GM19372 (cell line): ENCODE measurements around the gene COL6A1.
"Not testable (repeated sequence)": the region's sequence is repeated elsewhere in the genome, so short reads cannot be mapped to it uniquely, and the experiment has no call there.

ENCODE experiments used
- ATAC-seq: cut with Tn5 transposase; IDR thresholded peaks from one replicate; pipeline ENCODE4 v1.9.1; 2021; ENCODE audit warnings: mild to moderate bottlenecking, low read depth, moderate library complexity; ENCODE audit not compliant: unreplicated experiment

COL6A1 gene

GRCh38 chr21:46002841-46003574, 21.4 kb downstream of the COL6A1 start:
- no peak for ATAC-seq

- ATAC-seq: no peak
Measured at GRCh38 chr21:46003575-46004007, 22.0 kb downstream of the COL6A1 start.

GRCh38 chr21:46004168-46004861, 22.7 kb downstream of the COL6A1 start:
- ATAC-seq: no peak

GRCh38 chr21:46005081-46005480, 23.5 kb downstream of the COL6A1 start:
- ATAC-seq: no peak

- ATAC-seq: no peak
Measured at GRCh38 chr21:46005481-46005881, 23.9 kb downstream of the COL6A1 start.

- not testable (repeated sequence) for ATAC-seq
Measured at GRCh38 chr21:46005894-46006546, 24.4 kb downstream of the COL6A1 start.

GRCh38 chr21:46006547-46007491, 25.2 kb downstream of the COL6A1 start:
- ATAC-seq: no peak

- no peak for ATAC-seq
Measured at GRCh38 chr21:46007492-46007868, 25.9 kb downstream of the COL6A1 start.

- ATAC-seq: no peak
Measured at GRCh38 chr21:46008893-46009621, 27.5 kb downstream of the COL6A1 start.

GRCh38 chr21:46009951-46010705, 28.6 kb downstream of the COL6A1 start:
- ATAC-seq: no peak

GRCh38 chr21:46011267-46011967, 29.8 kb downstream of the COL6A1 start:
- ATAC-seq: no peak

GRCh38 chr21:46012154-46012553, 30.6 kb downstream of the COL6A1 start:
- no peak for ATAC-seq

GRCh38 chr21:46014828-46015227, 33.3 kb downstream of the COL6A1 start:
- no peak for ATAC-seq

GRCh38 chr21:46017148-46017547, 35.6 kb downstream of the COL6A1 start:
- no peak for ATAC-seq

- no peak for ATAC-seq
Measured at GRCh38 chr21:46017695-46018094, 36.1 kb downstream of the COL6A1 start.

- ATAC-seq: no peak
Measured at GRCh38 chr21:46018615-46019014, 37.0 kb downstream of the COL6A1 start.

GRCh38 chr21:46020581-46020980, 39.0 kb downstream of the COL6A1 start:
- no peak for ATAC-seq

- no peak for ATAC-seq
Measured at GRCh38 chr21:46021398-46021797, 39.8 kb downstream of the COL6A1 start.
